Measurements from ENCODE around the gene MATR3. TPM values are rescaled to one million over a fixed set of nuclear protein-coding genes. Genes with fewer than 3 reads are reported as not detected.
"Not testable (repeated sequence)": the region's sequence is repeated elsewhere in the genome, so short reads cannot be mapped to it uniquely, and the experiment has no call there.

MATR3 gene
- total RNA-seq, 6 experiments from 2014 or later = 43.5 to 73.8 (median 65.3) TPM

- Histone ChIP-seq H3K9me3 (no peaks in the 10 kb centered on the region), H3K36me3 (no peaks in the 10 kb centered on the region), H3K27me3 (no peaks in the 10 kb centered on the region), H3K27ac (peak overlapping the region in 1 of 3 donors; percentile 5), H3K4me1 (peaks cover 0 to 10% (median 4%) of the 10 kb centered on the region in 4 donors), H3K4me3 (no peak overlapping the region)
- ATAC-seq = no peak
- no peak for DNase-seq
- TF ChIP-seq CTCF (IDR thresholded peaks at IDR 0.05) (peak in 1 of 4 donors; percentile 6), POLR2A (IDR thresholded peaks at IDR 0.05) (no peak)
- intact Hi-C loops (cut with DNase I) = no loop called here
- 71% methylated on average over 5 of the region's 5 CpGs for WGBS (ENCODE audit: insufficient coverage, low coverage, low lambda C conversion rate, missing lambda C conversion rate)
These were observed 25.0 kb upstream of the MATR3 start for GRCh38 chr5:139268364-139269202.

- H3K36me3 ChIP-seq; ATAC-seq; intact Hi-C loops (cut with DNase I); DNase-seq; H3K9me3 ChIP-seq; H3K27me3 ChIP-seq; H3K4me3 ChIP-seq; H3K27ac ChIP-seq: not testable (repeated sequence)
- peaks cover 0 to 27% (median 7%) of the 10 kb centered on the region in 4 donors for H3K4me1 ChIP-seq
- WGBS (ENCODE audit: insufficient coverage, low coverage, low lambda C conversion rate, missing lambda C conversion rate) = 100% methylated on average over 1 of the region's 2 CpGs
These were observed 22.8 kb upstream of the MATR3 start for GRCh38 chr5:139270718-139271117.

GRCh38 chr5:139271201-139272027, 22.1 kb upstream of the MATR3 start:
- TF ChIP-seq CTCF (IDR thresholded peaks at IDR 0.05) (no peak), POLR2A (IDR thresholded peaks at IDR 0.05) (no peak)

GRCh38 chr5:139272471-139273321, 20.8 kb upstream of the MATR3 start:
- ATAC-seq (peak in 1 of 4 donors; percentile 15), DNase-seq (peak in 1 of 3 donors; percentile 58)
- Histone ChIP-seq H3K27ac (peak overlapping the region; percentile 76 to 87 (median 85)), H3K4me1 (peaks cover 0 to 28% (median 7%) of the 10 kb centered on the region in 4 donors), H3K4me3 (no peak overlapping the region), H3K36me3 (no peaks in the 10 kb centered on the region), H3K9me3 (no peaks in the 10 kb centered on the region), H3K27me3 (no peaks in the 10 kb centered on the region)
- intact Hi-C loops (cut with DNase I) = no loop called here
- no peak for TF ChIP-seq POLR2A (IDR thresholded peaks at IDR 0.05)
- TF ChIP-seq CTCF (IDR thresholded peaks at IDR 0.05) = no peak
- 48% methylated on average over 6 of the region's 6 CpGs for WGBS (ENCODE audit: insufficient coverage, low coverage, low lambda C conversion rate, missing lambda C conversion rate)

More at GRCh38 chr5:139271201-139272027, 22.1 kb upstream of the MATR3 start:
- no peak overlapping the region for H3K4me3 ChIP-seq
- ATAC-seq (no peak), DNase-seq (no peak)
- intact Hi-C loops (cut with DNase I) = no loop called here
- no peaks in the 10 kb centered on the region for H3K9me3 ChIP-seq
- no peak overlapping the region for H3K27ac ChIP-seq
- no peaks in the 10 kb centered on the region for H3K36me3 ChIP-seq
- peaks cover 0 to 28% (median 7%) of the 10 kb centered on the region in 4 donors for H3K4me1 ChIP-seq
- no peaks in the 10 kb centered on the region for H3K27me3 ChIP-seq
- 33% methylated on average over 4 of the region's 4 CpGs for WGBS (ENCODE audit: insufficient coverage, low coverage, low lambda C conversion rate, missing lambda C conversion rate)
